ENCODE measurements around the gene PASD1. TPM values are rescaled to one million over a fixed set of nuclear protein-coding genes. Genes with fewer than 3 reads are reported as not detected.

PASD1 gene
- total RNA-seq, 4 donors from 2014 or later = not detected

GRCh38 chrX:151712253-151712652 lies 148.8 kb downstream of the PASD1 start:
- no peak for DNase-seq (ENCODE audit: low spot score)
- ATAC-seq (ENCODE audit: low FRiP score) = no peak
- no peak for TF ChIP-seq CTCF (IDR thresholded peaks at IDR 0.05)

- no peak for TF ChIP-seq CTCF (IDR thresholded peaks at IDR 0.05)
- no peak for DNase-seq (ENCODE audit: low spot score)
- no peak for ATAC-seq (ENCODE audit: low FRiP score)
Observed at GRCh38 chrX:151713849-151714248, 150.4 kb downstream of the PASD1 start.

GRCh38 chrX:151714362-151714761 lies 150.9 kb downstream of the PASD1 start:
- DNase-seq (ENCODE audit: low spot score) = no peak
- no peak for TF ChIP-seq CTCF (IDR thresholded peaks at IDR 0.05)

GRCh38 chrX:151715752-151716151 lies 152.3 kb downstream of the PASD1 start, which contains the start of gene FATE1:
Gene FATE1 (plus strand): TSS chrX:151716035. CDS start chrX:151716120, 85 bp downstream.
- no peak for DNase-seq (ENCODE audit: low spot score)
- TF ChIP-seq CTCF (IDR thresholded peaks at IDR 0.05) = no peak
- no peak for ATAC-seq (ENCODE audit: low FRiP score)

More at GRCh38 chrX:151714362-151714761, 150.9 kb downstream of the PASD1 start:
- ATAC-seq (ENCODE audit: low FRiP score) = no peak

GRCh38 chrX:151722241-151722846 lies 158.9 kb downstream of the PASD1 start:
- ATAC-seq (ENCODE audit: low FRiP score) = no peak
- no peak for DNase-seq (ENCODE audit: low spot score)

GRCh38 chrX:151723156-151723760 lies 159.8 kb downstream of the PASD1 start:
- TF ChIP-seq CTCF (IDR thresholded peaks at IDR 0.05) = no peak
- no peak for DNase-seq (ENCODE audit: low spot score)
- no peak for ATAC-seq (ENCODE audit: low FRiP score)

More at GRCh38 chrX:151722241-151722846, 158.9 kb downstream of the PASD1 start:
- TF ChIP-seq CTCF (IDR thresholded peaks at IDR 0.05) = no peak

All from omental fat pad (tissue), 4 donors.